GM15510 (cell line): ENCODE data around the gene KCNJ2.

Experiments
- POLR2A ChIP-seq: IDR thresholded peaks from 3 replicates; pipeline ENCODE4 v1.6.1; 2011; ENCODE audit warnings: borderline replicate concordance; ENCODE audit not compliant: insufficient read length; ENCODE audit errors: extremely low read depth

KCNJ2 gene

GRCh38 chr17:70138291-70138865 is 31.0 kb upstream of the KCNJ2 start:
- no peak for TF ChIP-seq POLR2A

- TF ChIP-seq POLR2A: no peak
Observed at GRCh38 chr17:70139449-70139993, 29.8 kb upstream of the KCNJ2 start.

GRCh38 chr17:70144260-70144846 is 25.0 kb upstream of the KCNJ2 start:
- no peak for TF ChIP-seq POLR2A

GRCh38 chr17:70153210-70153609 is 16.1 kb upstream of the KCNJ2 start:
- no peak for TF ChIP-seq POLR2A

- TF ChIP-seq POLR2A: no peak
Observed at GRCh38 chr17:70157151-70157550, 12.2 kb upstream of the KCNJ2 start.

- TF ChIP-seq POLR2A: no peak
Observed at GRCh38 chr17:70158180-70158579, 11.2 kb upstream of the KCNJ2 start.

GRCh38 chr17:70158591-70158990 is 10.7 kb upstream of the KCNJ2 start:
- no peak for TF ChIP-seq POLR2A

- TF ChIP-seq POLR2A: no peak
Observed at GRCh38 chr17:70159980-70160379, 9.4 kb upstream of the KCNJ2 start.

- no peak for TF ChIP-seq POLR2A
Observed at GRCh38 chr17:70161519-70161918, 7.8 kb upstream of the KCNJ2 start.

GRCh38 chr17:70165383-70165782 is 3.9 kb upstream of the KCNJ2 start:
- no peak for TF ChIP-seq POLR2A

- TF ChIP-seq POLR2A: no peak
Observed at GRCh38 chr17:70166615-70167014, 2.7 kb upstream of the KCNJ2 start.

- no peak for TF ChIP-seq POLR2A
Observed at GRCh38 chr17:70168044-70168976, 1.0 kb upstream of the KCNJ2 start.

GRCh38 chr17:70169709-70170597 is 621 bp downstream of the KCNJ2 start:
- TF ChIP-seq POLR2A: no peak

GRCh38 chr17:70171159-70171558 is 1.8 kb downstream of the KCNJ2 start:
- TF ChIP-seq POLR2A: no peak

GRCh38 chr17:70172449-70172848 is 3.1 kb downstream of the KCNJ2 start:
- no peak for TF ChIP-seq POLR2A

- no peak for TF ChIP-seq POLR2A
Observed at GRCh38 chr17:70172923-70173322, 3.6 kb downstream of the KCNJ2 start.
